Measurements from ENCODE around the gene CARD9. TPM values are rescaled to one million over a fixed set of nuclear protein-coding genes. Genes with fewer than 3 reads are reported as not detected.
A peak's percentile ranks its signal among the peaks of the same experiment; 100 is the strongest.

The CARD9 gene
- total and polyA plus RNA-seq, 11 donors: 0.30 to 7.1 (median 0.77) TPM

GRCh38 chr9:136335296-136336155 is 37.9 kb downstream of the CARD9 start:
- Histone ChIP-seq H3K4me3 (no peak overlapping the region), H3K9me3 (no peaks in the 10 kb centered on the region), H3K36me3 (peaks cover 0 to 38% (median 8%) of the 10 kb centered on the region in 9 donors), H3K27ac (no peak overlapping the region), H3K4me1 (peaks cover 0 to 11% (median 1%) of the 10 kb centered on the region in 12 donors), H3K27me3 (no peaks in the 10 kb centered on the region)
- ATAC-seq: peak in 1 of 4 donors; percentile 5
- intact Hi-C loops (cut with DNase I): loop anchor here in 4 of 10 donors (5.0 to 10.0 kb wide), 2 partner anchors 67 to 69 kb away; partner anchors contain the start of gene SNAPC4 (in 4 of the 4)
- DNase-seq: no peak
- 85 to 90% (median 87%) methylated on average over 14 to 26 of the region's 26 CpGs for WGBS, 4 donors
- TF ChIP-seq POLR2A (IDR thresholded peaks at IDR 0.05): no peak
- no peak for TF ChIP-seq CTCF (IDR thresholded peaks at IDR 0.05)

- Histone ChIP-seq H3K27me3 (no peaks in the 10 kb centered on the region), H3K4me1 (peaks cover 0 to 17% (median under 1%) of the 10 kb centered on the region in 12 donors), H3K36me3 (peaks cover 0 to 38% (median 8%) of the 10 kb centered on the region in 9 donors), H3K27ac (no peak overlapping the region), H3K9me3 (no peaks in the 10 kb centered on the region), H3K4me3 (no peak overlapping the region)
- intact Hi-C loops (cut with DNase I): loop anchor here in 1 of 10 donors (10.0 kb wide), 1 partner anchor 70 kb away; the partner anchor contains the start of gene SNAPC4
- WGBS, 4 donors: 95 to 97% (median 96%) methylated on average over 18 to 21 of the region's 21 CpGs
- no peak for ATAC-seq
- no peak for TF ChIP-seq POLR2A (IDR thresholded peaks at IDR 0.05)
- no peak for TF ChIP-seq CTCF (IDR thresholded peaks at IDR 0.05)
- no peak for DNase-seq
These were observed 38.9 kb downstream of the CARD9 start for GRCh38 chr9:136334541-136334940.

- no peak overlapping the region for H3K4me3 ChIP-seq
- H3K9me3 ChIP-seq: no peaks in the 10 kb centered on the region
- intact Hi-C loops (cut with DNase I): loop anchor here in 1 of 10 donors (10.0 kb wide), 1 partner anchor 71 kb away; the partner anchor contains the start of gene SNAPC4
- H3K27ac ChIP-seq: no peak overlapping the region
- no peak for DNase-seq
- no peak for ATAC-seq
- peaks cover 2 to 24% (median 9%) of the 10 kb centered on the region in 12 donors for H3K4me1 ChIP-seq
- 92 to 96% (median 95%) methylated on average over 9 to 17 of the region's 17 CpGs for WGBS, 4 donors
- no peak for TF ChIP-seq POLR2A (IDR thresholded peaks at IDR 0.05)
- TF ChIP-seq CTCF (IDR thresholded peaks at IDR 0.05): no peak
- no peaks in the 10 kb centered on the region for H3K27me3 ChIP-seq
- H3K36me3 ChIP-seq: peaks cover 0 to 34% (median 7%) of the 10 kb centered on the region in 9 donors
These were observed 40.0 kb downstream of the CARD9 start for GRCh38 chr9:136333486-136333885.

- H3K27me3 ChIP-seq: no peaks in the 10 kb centered on the region
- H3K4me1 ChIP-seq: peaks cover 5 to 28% (median 14%) of the 10 kb centered on the region in 12 donors
- H3K9me3 ChIP-seq: no peaks in the 10 kb centered on the region
- TF ChIP-seq POLR2A (IDR thresholded peaks at IDR 0.05) (no peak), CTCF (IDR thresholded peaks at IDR 0.05) (no peak)
- WGBS, 4 donors: 91 to 96% (median 93%) methylated on average over 5 to 12 of the region's 12 CpGs
- no peak overlapping the region for H3K27ac ChIP-seq
- peak in 1 of 5 donors; percentile 42 for DNase-seq
- intact Hi-C loops (cut with DNase I): loop anchor here in 1 of 10 donors (10.0 kb wide), 1 partner anchor 72 kb away; the partner anchor contains the start of gene SNAPC4
- H3K4me3 ChIP-seq: no peak overlapping the region
- H3K36me3 ChIP-seq: peaks cover 0 to 29% (median 5%) of the 10 kb centered on the region in 9 donors
- no peak for ATAC-seq
These were observed 40.4 kb downstream of the CARD9 start for GRCh38 chr9:136333045-136333444.

All from heart left ventricle (tissue), 16 donors.